Fibroblast of skin of abdomen (primary cell): Measurements from ENCODE around the gene PCSK6.

Experiments used
- DNase-seq: peaks from one replicate; pipeline ENCODE4 v3.0.0-alpha.2; 2013

Gene PCSK6

GRCh38 chr15:101498717-101499480 lies 9.4 kb upstream of the PCSK6 start:
- no peak for DNase-seq

GRCh38 chr15:101498076-101498716 lies 8.7 kb upstream of the PCSK6 start:
- no peak for DNase-seq

- no peak for DNase-seq
Measured at GRCh38 chr15:101497484-101498034, 8.1 kb upstream of the PCSK6 start.

- DNase-seq: no peak
Measured at GRCh38 chr15:101497017-101497416, 7.5 kb upstream of the PCSK6 start.

- no peak for DNase-seq
Measured at GRCh38 chr15:101496198-101496986, 6.9 kb upstream of the PCSK6 start.

- no peak for DNase-seq
Measured at GRCh38 chr15:101495334-101496197, 6.1 kb upstream of the PCSK6 start.

GRCh38 chr15:101494251-101494796 lies 4.8 kb upstream of the PCSK6 start:
- DNase-seq: no peak

- DNase-seq: no peak
Measured at GRCh38 chr15:101492766-101493692, 3.5 kb upstream of the PCSK6 start.

GRCh38 chr15:101491734-101492640 lies 2.5 kb upstream of the PCSK6 start:
- DNase-seq: no peak

- DNase-seq: no peak
Measured at GRCh38 chr15:101490922-101491733, 1.6 kb upstream of the PCSK6 start.

- no peak for DNase-seq
Measured at GRCh38 chr15:101490408-101490891, 943 bp upstream of the PCSK6 start.

- DNase-seq: peak; percentile 22
Measured at GRCh38 chr15:101489237-101489598, 289 bp downstream of the PCSK6 start.

GRCh38 chr15:101488300-101489164 lies 975 bp downstream of the PCSK6 start:
- no peak for DNase-seq

- DNase-seq: peak; percentile 36
Measured at GRCh38 chr15:101486696-101487459, 2.6 kb downstream of the PCSK6 start.

- no peak for DNase-seq
Measured at GRCh38 chr15:101483462-101483861, 6.0 kb downstream of the PCSK6 start.

- DNase-seq: no peak
Measured at GRCh38 chr15:101482526-101483371, 6.8 kb downstream of the PCSK6 start.
